Measurements from ENCODE around the gene DCAF7. TPM values are rescaled to one million over a fixed set of nuclear protein-coding genes. Genes with fewer than 3 reads are reported as not detected.

Gene DCAF7
- total and polyA plus RNA-seq, 7 donors: 10.6 to 30.2 (median 25.1) TPM

GRCh38 chr17:63537001-63537400, 13.3 kb upstream of the DCAF7 start:
- WGBS, 3 donors: 81 to 90% (median 82%) methylated on average over 4 of the region's 4 CpGs
- Histone ChIP-seq H3K4me1 (no peaks in the 10 kb centered on the region), H3K36me3 (ENCODE audit: insufficient read depth in 1 of 2, low read depth in 1 of 2) (no peaks in the 10 kb centered on the region), H3K27me3 (ENCODE audit: insufficient read depth in 3 of 3, low read length in 2 of 3) (peaks cover 0 to 30% (median 9%) of the 10 kb centered on the region in 3 donors), H3K9me3 (no peaks in the 10 kb centered on the region), H3K4me3 (no peak overlapping the region), H3K27ac (no peak overlapping the region)
- no peak for DNase-seq
- intact Hi-C loops (cut with DNase I): no loop called here
- TF ChIP-seq CTCF (IDR thresholded peaks at IDR 0.05): no peak
- ATAC-seq: no peak

- 4 to 7% (median 6%) methylated on average over 52 to 62 of the region's 62 CpGs for WGBS, 3 donors
Observed at GRCh38 chr17:63537991-63538692, 12.1 kb upstream of the DCAF7 start.

GRCh38 chr17:63538693-63539595, 11.3 kb upstream of the DCAF7 start:
- DNase-seq: no peak
- Histone ChIP-seq H3K4me1 (no peaks in the 10 kb centered on the region), H3K4me3 (peak overlapping the region; percentile 45), H3K36me3 (ENCODE audit: insufficient read depth in 1 of 2, low read depth in 1 of 2) (no peaks in the 10 kb centered on the region), H3K27ac (no peak overlapping the region), H3K9me3 (no peaks in the 10 kb centered on the region), H3K27me3 (ENCODE audit: insufficient read depth in 3 of 3, low read length in 2 of 3) (peaks cover 0 to 30% (median 9%) of the 10 kb centered on the region in 3 donors)
- ATAC-seq: no peak
- WGBS, 3 donors: 49 to 62% (median 62%) methylated on average over 9 of the region's 9 CpGs
- intact Hi-C loops (cut with DNase I): no loop called here
- no peak for TF ChIP-seq CTCF (IDR thresholded peaks at IDR 0.05)

More at GRCh38 chr17:63537991-63538692, 12.1 kb upstream of the DCAF7 start:
- intact Hi-C loops (cut with DNase I): no loop called here
- H3K27me3 ChIP-seq (ENCODE audit: insufficient read depth in 3 of 3, low read length in 2 of 3): peaks cover 0 to 30% (median 9%) of the 10 kb centered on the region in 3 donors
- no peak overlapping the region for H3K27ac ChIP-seq
- TF ChIP-seq CTCF (IDR thresholded peaks at IDR 0.05): no peak
- no peaks in the 10 kb centered on the region for H3K4me1 ChIP-seq
- DNase-seq: no peak
- peak in 1 of 4 donors; percentile 37 for ATAC-seq
- H3K4me3 ChIP-seq: peak overlapping the region; percentile 45
- no peaks in the 10 kb centered on the region for H3K9me3 ChIP-seq
- H3K36me3 ChIP-seq (ENCODE audit: insufficient read depth in 1 of 2, low read depth in 1 of 2): no peaks in the 10 kb centered on the region

- H3K9me3 ChIP-seq: no peaks in the 10 kb centered on the region
- WGBS, 3 donors: 57 to 65% (median 62%) methylated on average over 4 of the region's 4 CpGs
- no peak overlapping the region for H3K27ac ChIP-seq
- intact Hi-C loops (cut with DNase I): no loop called here
- H3K27me3 ChIP-seq (ENCODE audit: insufficient read depth in 3 of 3, low read length in 2 of 3): peaks cover 0 to 24% (median 9%) of the 10 kb centered on the region in 3 donors
- no peaks in the 10 kb centered on the region for H3K4me1 ChIP-seq
- no peak for TF ChIP-seq CTCF (IDR thresholded peaks at IDR 0.05)
- no peak overlapping the region for H3K4me3 ChIP-seq
- ATAC-seq (no peak), DNase-seq (no peak)
- H3K36me3 ChIP-seq (ENCODE audit: insufficient read depth in 1 of 2, low read depth in 1 of 2): no peaks in the 10 kb centered on the region
Observed at GRCh38 chr17:63540590-63540989, 9.7 kb upstream of the DCAF7 start.
